ENCODE measurements around the gene IL10.
"Not testable (repeated sequence)": the region's sequence is repeated elsewhere in the genome, so short reads cannot be mapped to it uniquely, and the experiment has no call there.

The IL10 gene

GRCh38 chr1:206770531-206771337 is 1.6 kb downstream of the IL10 start, which contains the start of gene IL19:
IL19 (plus strand) TSS chr1:206770773; CDS start chr1:206836663, 65,890 bp downstream.
- Histone ChIP-seq H3K27ac (ENCODE audit: low read depth, low read length) (no peak within 1 kb of the TSS), H3K4me1 (ENCODE audit: control insufficient read depth, insufficient read depth, low read length) (no peaks in the 10 kb centered on the region), H3K9ac (ENCODE audit: low read length) (no peak within 1 kb of the TSS), H3K36me3 (ENCODE audit: control insufficient read depth, insufficient read depth, low read length) (no peaks in the 10 kb centered on the region), H3K27me3 (ENCODE audit: control insufficient read depth, insufficient read depth, low read length) (no peaks in the 10 kb centered on the region), H3K4me3 (ENCODE audit: low read length) (no peak within 1 kb of the TSS)

GRCh38 chr1:206769304-206769731 is 3.0 kb downstream of the IL10 start:
- no peak overlapping the region for H3K9ac ChIP-seq (ENCODE audit: low read length)
- H3K4me3 ChIP-seq (ENCODE audit: low read length) = no peak overlapping the region
- no peaks in the 10 kb centered on the region for H3K4me1 ChIP-seq (ENCODE audit: control insufficient read depth, insufficient read depth, low read length)
- no peaks in the 10 kb centered on the region for H3K36me3 ChIP-seq (ENCODE audit: control insufficient read depth, insufficient read depth, low read length)
- H3K27me3 ChIP-seq (ENCODE audit: control insufficient read depth, insufficient read depth, low read length) = no peaks in the 10 kb centered on the region
- no peak overlapping the region for H3K27ac ChIP-seq (ENCODE audit: low read depth, low read length)

- H3K9ac ChIP-seq (ENCODE audit: low read length) = no peak overlapping the region
- H3K27ac ChIP-seq (ENCODE audit: low read depth, low read length) = no peak overlapping the region
- H3K36me3 ChIP-seq (ENCODE audit: control insufficient read depth, insufficient read depth, low read length) = no peaks in the 10 kb centered on the region
- H3K4me1 ChIP-seq (ENCODE audit: control insufficient read depth, insufficient read depth, low read length) = no peaks in the 10 kb centered on the region
- no peaks in the 10 kb centered on the region for H3K27me3 ChIP-seq (ENCODE audit: control insufficient read depth, insufficient read depth, low read length)
- no peak overlapping the region for H3K4me3 ChIP-seq (ENCODE audit: low read length)
These were observed 3.6 kb downstream of the IL10 start for GRCh38 chr1:206768472-206769303.

- H3K4me1 ChIP-seq (ENCODE audit: control insufficient read depth, insufficient read depth, low read length) = no peaks in the 10 kb centered on the region
These were observed 5.9 kb downstream of the IL10 start for GRCh38 chr1:206766251-206766856.

GRCh38 chr1:206765771-206766170 is 6.5 kb downstream of the IL10 start:
- H3K27ac ChIP-seq (ENCODE audit: low read depth, low read length); H3K4me1 ChIP-seq (ENCODE audit: control insufficient read depth, insufficient read depth, low read length); H3K36me3 ChIP-seq (ENCODE audit: control insufficient read depth, insufficient read depth, low read length); H3K4me3 ChIP-seq (ENCODE audit: low read length); H3K27me3 ChIP-seq (ENCODE audit: control insufficient read depth, insufficient read depth, low read length); H3K9ac ChIP-seq (ENCODE audit: low read length): not testable (repeated sequence)

More at GRCh38 chr1:206766251-206766856, 5.9 kb downstream of the IL10 start:
- H3K9ac ChIP-seq (ENCODE audit: low read length) = no peak overlapping the region
- H3K27ac ChIP-seq (ENCODE audit: low read depth, low read length) = no peak overlapping the region
- no peak overlapping the region for H3K4me3 ChIP-seq (ENCODE audit: low read length)
- no peaks in the 10 kb centered on the region for H3K27me3 ChIP-seq (ENCODE audit: control insufficient read depth, insufficient read depth, low read length)
- no peaks in the 10 kb centered on the region for H3K36me3 ChIP-seq (ENCODE audit: control insufficient read depth, insufficient read depth, low read length)

- H3K27ac ChIP-seq (ENCODE audit: low read depth, low read length); H3K4me1 ChIP-seq (ENCODE audit: control insufficient read depth, insufficient read depth, low read length); H3K36me3 ChIP-seq (ENCODE audit: control insufficient read depth, insufficient read depth, low read length); H3K27me3 ChIP-seq (ENCODE audit: control insufficient read depth, insufficient read depth, low read length); H3K9ac ChIP-seq (ENCODE audit: low read length); H3K4me3 ChIP-seq (ENCODE audit: low read length): not testable (repeated sequence)
These were observed 9.4 kb downstream of the IL10 start for GRCh38 chr1:206762741-206763364.

GRCh38 chr1:206761159-206761768 is 11.0 kb downstream of the IL10 start:
- H3K27me3 ChIP-seq (ENCODE audit: control insufficient read depth, insufficient read depth, low read length) = no peaks in the 10 kb centered on the region
- H3K4me3 ChIP-seq (ENCODE audit: low read length) = no peak overlapping the region
- H3K9ac ChIP-seq (ENCODE audit: low read length) = no peak overlapping the region
- H3K27ac ChIP-seq (ENCODE audit: low read depth, low read length) = no peak overlapping the region
- no peaks in the 10 kb centered on the region for H3K36me3 ChIP-seq (ENCODE audit: control insufficient read depth, insufficient read depth, low read length)
- H3K4me1 ChIP-seq (ENCODE audit: control insufficient read depth, insufficient read depth, low read length) = no peaks in the 10 kb centered on the region

- Histone ChIP-seq H3K9ac (ENCODE audit: low read length) (no peak overlapping the region), H3K4me3 (ENCODE audit: low read length) (no peak overlapping the region), H3K27me3 (ENCODE audit: control insufficient read depth, insufficient read depth, low read length) (no peaks in the 10 kb centered on the region), H3K4me1 (ENCODE audit: control insufficient read depth, insufficient read depth, low read length) (no peaks in the 10 kb centered on the region), H3K27ac (ENCODE audit: low read depth, low read length) (no peak overlapping the region), H3K36me3 (ENCODE audit: control insufficient read depth, insufficient read depth, low read length) (no peaks in the 10 kb centered on the region)
These were observed 11.7 kb downstream of the IL10 start for GRCh38 chr1:206760590-206760989.

GRCh38 chr1:206757524-206758266 is 14.6 kb downstream of the IL10 start:
- no peak overlapping the region for H3K9ac ChIP-seq (ENCODE audit: low read length)
- no peaks in the 10 kb centered on the region for H3K4me1 ChIP-seq (ENCODE audit: control insufficient read depth, insufficient read depth, low read length)
- no peak overlapping the region for H3K27ac ChIP-seq (ENCODE audit: low read depth, low read length)
- no peaks in the 10 kb centered on the region for H3K36me3 ChIP-seq (ENCODE audit: control insufficient read depth, insufficient read depth, low read length)
- no peak overlapping the region for H3K4me3 ChIP-seq (ENCODE audit: low read length)
- H3K27me3 ChIP-seq (ENCODE audit: control insufficient read depth, insufficient read depth, low read length) = no peaks in the 10 kb centered on the region

- no peaks in the 10 kb centered on the region for H3K4me1 ChIP-seq (ENCODE audit: control insufficient read depth, insufficient read depth, low read length)
- no peak overlapping the region for H3K4me3 ChIP-seq (ENCODE audit: low read length)
- no peak overlapping the region for H3K9ac ChIP-seq (ENCODE audit: low read length)
- H3K27ac ChIP-seq (ENCODE audit: low read depth, low read length) = no peak overlapping the region
- H3K36me3 ChIP-seq (ENCODE audit: control insufficient read depth, insufficient read depth, low read length) = no peaks in the 10 kb centered on the region
- H3K27me3 ChIP-seq (ENCODE audit: control insufficient read depth, insufficient read depth, low read length) = no peaks in the 10 kb centered on the region
These were observed 18.3 kb downstream of the IL10 start for GRCh38 chr1:206754011-206754410.

- H3K36me3 ChIP-seq (ENCODE audit: control insufficient read depth, insufficient read depth, low read length) = no peaks in the 10 kb centered on the region
These were observed 19.2 kb downstream of the IL10 start for GRCh38 chr1:206753141-206753540.

More at GRCh38 chr1:206753141-206753540, 19.2 kb downstream of the IL10 start:
- Histone ChIP-seq H3K9ac (ENCODE audit: low read length) (no peak overlapping the region), H3K27ac (ENCODE audit: low read depth, low read length) (no peak overlapping the region), H3K4me3 (ENCODE audit: low read length) (no peak overlapping the region), H3K27me3 (ENCODE audit: control insufficient read depth, insufficient read depth, low read length) (no peaks in the 10 kb centered on the region), H3K4me1 (ENCODE audit: control insufficient read depth, insufficient read depth, low read length) (no peaks in the 10 kb centered on the region)
